Measurements from ENCODE around the gene HECA. TPM values are rescaled to one million over a fixed set of nuclear protein-coding genes. Genes with fewer than 3 reads are reported as not detected.
A peak's percentile ranks its signal among the peaks of the same experiment; 100 is the strongest.

HECA gene
- total and polyA plus RNA-seq, 2 donors (not counting 1 experiment from before 2014, with no cell fraction given): 13.0 to 26.6 TPM

GRCh38 chr6:139148557-139149235, 13.8 kb downstream of the HECA start:
- no peak overlapping the region for H3K9ac ChIP-seq (ENCODE audit: insufficient read depth, low read length)
- H3K4me3 ChIP-seq (replicated peaks in 1 of 4; ENCODE audit: control extremely low read depth in 1 of 4, insufficient read depth in 1 of 4, low read depth in 3 of 4, low read length in 4 of 4): peak overlapping the region in 1 of 4 experiments; percentile 3
- no peaks in the 10 kb centered on the region for H3K36me3 ChIP-seq (ENCODE audit: control insufficient read depth, insufficient read depth, low read length)
- TF ChIP-seq CTCF (conservative IDR thresholded peaks at IDR 0.05 in 1 of 2, IDR thresholded peaks at IDR 0.05 in 1 of 2; ENCODE audit: low read depth in 1 of 2, low read length in 2 of 2): no peak
- TF ChIP-seq EZH2 (IDR thresholded peaks at IDR 0.05; ENCODE audit: low read length, missing control alignments): no peak
- peak; percentile 33 to 69 for DNase-seq (ENCODE audit: low read depth in 2 of 2)
- no peaks in the 10 kb centered on the region for H3K9me3 ChIP-seq (ENCODE audit: control insufficient read depth, insufficient read depth, low read depth, low read length)
- H3K4me1 ChIP-seq (ENCODE audit: control insufficient read depth, extremely low read depth, insufficient read depth, low read length): peaks cover 6% of the 10 kb centered on the region
- no peaks in the 10 kb centered on the region for H3K79me2 ChIP-seq (ENCODE audit: control insufficient read depth, insufficient read depth, low read length)
- H3K27ac ChIP-seq (ENCODE audit: insufficient read depth, low read length): no peak overlapping the region
- H3K27me3 ChIP-seq (ENCODE audit: control insufficient read depth, insufficient read depth, low read length): no peaks in the 10 kb centered on the region
- no peak overlapping the region for H2AFZ ChIP-seq (ENCODE audit: low read length)
- peak overlapping the region; percentile 48 for H3K4me2 ChIP-seq (ENCODE audit: extremely low read depth, insufficient read depth, low read length)
- no peaks in the 10 kb centered on the region for H4K20me1 ChIP-seq (ENCODE audit: control insufficient read depth, extremely low read depth, insufficient read depth, low read length)

GRCh38 chr6:139149383-139149782, 14.5 kb downstream of the HECA start:
- peak overlapping the region in 1 of 4 experiments; percentile 3 for H3K4me3 ChIP-seq (replicated peaks in 1 of 4; ENCODE audit: control extremely low read depth in 1 of 4, insufficient read depth in 1 of 4, low read depth in 3 of 4, low read length in 4 of 4)
- peaks cover 7% of the 10 kb centered on the region for H3K4me1 ChIP-seq (ENCODE audit: control insufficient read depth, extremely low read depth, insufficient read depth, low read length)
- peak overlapping the region; percentile 48 for H3K4me2 ChIP-seq (ENCODE audit: extremely low read depth, insufficient read depth, low read length)
- H4K20me1 ChIP-seq (ENCODE audit: control insufficient read depth, extremely low read depth, insufficient read depth, low read length): no peaks in the 10 kb centered on the region
- H3K79me2 ChIP-seq (ENCODE audit: control insufficient read depth, insufficient read depth, low read length): no peaks in the 10 kb centered on the region
- DNase-seq (ENCODE audit: low read depth in 2 of 2): peak; percentile 59 to 76
- H3K9me3 ChIP-seq (ENCODE audit: control insufficient read depth, insufficient read depth, low read depth, low read length): no peaks in the 10 kb centered on the region
- no peak overlapping the region for H2AFZ ChIP-seq (ENCODE audit: low read length)
- no peaks in the 10 kb centered on the region for H3K36me3 ChIP-seq (ENCODE audit: control insufficient read depth, insufficient read depth, low read length)
- TF ChIP-seq EZH2 (IDR thresholded peaks at IDR 0.05; ENCODE audit: low read length, missing control alignments) (no peak), CTCF (conservative IDR thresholded peaks at IDR 0.05 in 1 of 2, IDR thresholded peaks at IDR 0.05 in 1 of 2; ENCODE audit: low read depth in 1 of 2, low read length in 2 of 2) (no peak)
- H3K9ac ChIP-seq (ENCODE audit: insufficient read depth, low read length): no peak overlapping the region
- no peaks in the 10 kb centered on the region for H3K27me3 ChIP-seq (ENCODE audit: control insufficient read depth, insufficient read depth, low read length)
- H3K27ac ChIP-seq (ENCODE audit: insufficient read depth, low read length): no peak overlapping the region

GRCh38 chr6:139150920-139151319, 16.0 kb downstream of the HECA start:
- Histone ChIP-seq H3K4me2 (ENCODE audit: extremely low read depth, insufficient read depth, low read length) (no peak overlapping the region), H3K36me3 (ENCODE audit: control insufficient read depth, insufficient read depth, low read length) (no peaks in the 10 kb centered on the region), H3K9ac (ENCODE audit: insufficient read depth, low read length) (no peak overlapping the region), H3K4me1 (ENCODE audit: control insufficient read depth, extremely low read depth, insufficient read depth, low read length) (peaks cover 7% of the 10 kb centered on the region), H3K9me3 (ENCODE audit: control insufficient read depth, insufficient read depth, low read depth, low read length) (no peaks in the 10 kb centered on the region), H3K27me3 (ENCODE audit: control insufficient read depth, insufficient read depth, low read length) (no peaks in the 10 kb centered on the region), H3K27ac (ENCODE audit: insufficient read depth, low read length) (no peak overlapping the region), H3K79me2 (ENCODE audit: control insufficient read depth, insufficient read depth, low read length) (no peaks in the 10 kb centered on the region), H4K20me1 (ENCODE audit: control insufficient read depth, extremely low read depth, insufficient read depth, low read length) (no peaks in the 10 kb centered on the region), H3K4me3 (replicated peaks in 1 of 4; ENCODE audit: control extremely low read depth in 1 of 4, insufficient read depth in 1 of 4, low read depth in 3 of 4, low read length in 4 of 4) (no peak overlapping the region), H2AFZ (ENCODE audit: low read length) (no peak overlapping the region)
- no peak for DNase-seq (ENCODE audit: low read depth in 2 of 2)
- TF ChIP-seq CTCF (conservative IDR thresholded peaks at IDR 0.05 in 1 of 2, IDR thresholded peaks at IDR 0.05 in 1 of 2; ENCODE audit: low read depth in 1 of 2, low read length in 2 of 2): no peak
- no peak for TF ChIP-seq EZH2 (IDR thresholded peaks at IDR 0.05; ENCODE audit: low read length, missing control alignments)
